Neuron (in vitro differentiated cells): ENCODE data around the gene ABLIM2.

Experiments
- H2AFZ ChIP-seq: one replicate; pipeline ENCODE4 v1.6.1; 2013; ENCODE audit warnings: low read depth, mild to moderate bottlenecking, inconsistent platforms, low read length, moderate library complexity
- H3K27me3 ChIP-seq: one replicate; pipeline ENCODE4 v1.6.1; 2013; ENCODE audit warnings: low read length; ENCODE audit not compliant: insufficient read depth
- H3K36me3 ChIP-seq: one replicate; pipeline ENCODE4 v1.6.1; 2013; ENCODE audit warnings: low read length; ENCODE audit not compliant: insufficient read depth
- H3K4me1 ChIP-seq: one replicate; pipeline ENCODE4 v1.6.1; 2013; ENCODE audit warnings: low read length; ENCODE audit not compliant: insufficient read depth
- H3K4me3 ChIP-seq: 2 replicates; pipeline ENCODE4 v1.5.1; 2013; ENCODE audit warnings: mild to moderate bottlenecking, low read length, moderate library complexity
- H3K9me3 ChIP-seq: one replicate; pipeline ENCODE4 v1.6.1; 2013; ENCODE audit warnings: low read length

The ABLIM2 gene

GRCh38 chr4:7999695-8000094 is 158.9 kb downstream of the ABLIM2 start:
- Histone ChIP-seq H3K4me3 (no peak overlapping the region), H3K27me3 (peaks cover 10% of the 10 kb centered on the region), H3K9me3 (peaks cover 2% of the 10 kb centered on the region), H3K4me1 (no peaks in the 10 kb centered on the region), H3K36me3 (no peaks in the 10 kb centered on the region), H2AFZ (no peak overlapping the region)

- Histone ChIP-seq H3K4me1 (no peaks in the 10 kb centered on the region), H3K4me3 (no peak overlapping the region), H3K9me3 (peaks cover 2% of the 10 kb centered on the region), H2AFZ (no peak overlapping the region), H3K27me3 (peaks cover 10% of the 10 kb centered on the region), H3K36me3 (no peaks in the 10 kb centered on the region)
Observed at GRCh38 chr4:7999279-7999678, 159.3 kb downstream of the ABLIM2 start.

- Histone ChIP-seq H3K36me3 (no peaks in the 10 kb centered on the region), H2AFZ (no peak overlapping the region), H3K4me3 (no peak overlapping the region), H3K27me3 (peaks cover 10% of the 10 kb centered on the region), H3K4me1 (no peaks in the 10 kb centered on the region), H3K9me3 (peaks cover 2% of the 10 kb centered on the region)
Observed at GRCh38 chr4:7998447-7998846, 160.2 kb downstream of the ABLIM2 start.

- Histone ChIP-seq H3K27me3 (peaks cover 7% of the 10 kb centered on the region), H3K9me3 (peaks cover 2% of the 10 kb centered on the region), H3K4me3 (no peak overlapping the region), H3K36me3 (no peaks in the 10 kb centered on the region), H3K4me1 (no peaks in the 10 kb centered on the region), H2AFZ (no peak overlapping the region)
Observed at GRCh38 chr4:7995866-7996265, 162.7 kb downstream of the ABLIM2 start.

- Histone ChIP-seq H3K9me3 (peaks cover 2% of the 10 kb centered on the region), H3K36me3 (no peaks in the 10 kb centered on the region), H2AFZ (no peak overlapping the region), H3K27me3 (peaks cover 11% of the 10 kb centered on the region), H3K4me1 (no peaks in the 10 kb centered on the region), H3K4me3 (no peak overlapping the region)
Observed at GRCh38 chr4:7995135-7995534, 163.5 kb downstream of the ABLIM2 start.

- H3K4me3 ChIP-seq, result no peak overlapping the region
- H3K36me3 ChIP-seq, result no peaks in the 10 kb centered on the region
- H2AFZ ChIP-seq, result no peak overlapping the region
- H3K9me3 ChIP-seq, result peaks cover 2% of the 10 kb centered on the region
- H3K4me1 ChIP-seq, result no peaks in the 10 kb centered on the region
- H3K27me3 ChIP-seq, result peaks cover 11% of the 10 kb centered on the region
Observed at GRCh38 chr4:7993671-7994070, 164.9 kb downstream of the ABLIM2 start.

GRCh38 chr4:7992846-7993245 is 165.8 kb downstream of the ABLIM2 start:
- Histone ChIP-seq H2AFZ (no peak overlapping the region), H3K4me1 (no peaks in the 10 kb centered on the region), H3K27me3 (peaks cover 11% of the 10 kb centered on the region), H3K4me3 (no peak overlapping the region), H3K9me3 (peaks cover 2% of the 10 kb centered on the region), H3K36me3 (no peaks in the 10 kb centered on the region)

- Histone ChIP-seq H3K36me3 (no peaks in the 10 kb centered on the region), H3K27me3 (peaks cover 5% of the 10 kb centered on the region), H3K9me3 (peaks cover 1% of the 10 kb centered on the region), H3K4me1 (peaks cover 4% of the 10 kb centered on the region), H3K4me3 (no peak overlapping the region), H2AFZ (no peak overlapping the region)
Observed at GRCh38 chr4:7990807-7991459, 167.7 kb downstream of the ABLIM2 start.

- no peak overlapping the region for H3K4me3 ChIP-seq
- no peaks in the 10 kb centered on the region for H3K36me3 ChIP-seq
- peaks cover 4% of the 10 kb centered on the region for H3K4me1 ChIP-seq
- H3K27me3 ChIP-seq, result peaks cover 7% of the 10 kb centered on the region
- H2AFZ ChIP-seq, result no peak overlapping the region
- H3K9me3 ChIP-seq, result no peaks in the 10 kb centered on the region
Observed at GRCh38 chr4:7989654-7990053, 169.0 kb downstream of the ABLIM2 start.

- Histone ChIP-seq H3K36me3 (no peaks in the 10 kb centered on the region), H3K4me1 (peaks cover 4% of the 10 kb centered on the region), H3K9me3 (no peaks in the 10 kb centered on the region), H3K27me3 (peaks cover 8% of the 10 kb centered on the region), H3K4me3 (no peak overlapping the region), H2AFZ (no peak overlapping the region)
Observed at GRCh38 chr4:7988437-7988836, 170.2 kb downstream of the ABLIM2 start.

GRCh38 chr4:7987148-7987989 is 171.2 kb downstream of the ABLIM2 start:
- H3K36me3 ChIP-seq, result no peaks in the 10 kb centered on the region
- no peak overlapping the region for H3K4me3 ChIP-seq
- no peaks in the 10 kb centered on the region for H3K9me3 ChIP-seq
- no peak overlapping the region for H2AFZ ChIP-seq
- H3K4me1 ChIP-seq, result peaks cover 4% of the 10 kb centered on the region
- H3K27me3 ChIP-seq, result peaks cover 8% of the 10 kb centered on the region

- Histone ChIP-seq H3K36me3 (no peaks in the 10 kb centered on the region), H3K27me3 (peaks cover 8% of the 10 kb centered on the region), H3K4me1 (peaks cover 4% of the 10 kb centered on the region), H3K9me3 (no peaks in the 10 kb centered on the region), H3K4me3 (no peak overlapping the region), H2AFZ (no peak overlapping the region)
Observed at GRCh38 chr4:7985891-7986441, 172.6 kb downstream of the ABLIM2 start.

- Histone ChIP-seq H3K4me3 (no peak overlapping the region), H2AFZ (no peak overlapping the region), H3K4me1 (peaks cover 4% of the 10 kb centered on the region), H3K27me3 (peaks cover 3% of the 10 kb centered on the region), H3K36me3 (no peaks in the 10 kb centered on the region), H3K9me3 (no peaks in the 10 kb centered on the region)
Observed at GRCh38 chr4:7985072-7985471, 173.5 kb downstream of the ABLIM2 start.
